CD14-positive monocyte (primary cell): ENCODE results near the gene ARHGAP10. TPM values are rescaled to one million over a fixed set of nuclear protein-coding genes. Genes with fewer than 3 reads are reported as not detected.

Experiments
- DNase-seq, 3 donors: peaks; one replicate each; pipeline ENCODE4 v3.0.0-alpha.2; 2011 to 2022
- H2AFZ ChIP-seq: 2 replicates; pipeline ENCODE4 v1.6.0; 2012; ENCODE audit warnings: mild to moderate bottlenecking, low read depth, low read length, inconsistent platforms; ENCODE audit not compliant: insufficient read depth, poor library complexity, severe bottlenecking
- H3K27ac ChIP-seq, 2 donors: 1 replicate in 1 of 2; 2 replicates in 1 of 2; pipeline ENCODE4 v1.5.1; 2012 to 2013; ENCODE audit warnings: low read length in 2 of 2, control low read depth in 1 of 2, inconsistent platforms in 1 of 2, low read depth in 1 of 2, mild to moderate bottlenecking in 1 of 2
- H3K27me3 ChIP-seq, 2 donors: one replicate each; pipeline versions ENCODE4 v1.6.0 to v1.6.1; 2011 to 2013; ENCODE audit warnings: low read length in 2 of 2; ENCODE audit not compliant: control insufficient read depth in 2 of 2, insufficient read depth in 2 of 2
- H3K36me3 ChIP-seq, 2 donors: replicated peaks in 1 of 2; 1 replicate in 1 of 2; 2 replicates in 1 of 2; pipeline versions ENCODE4 v1.5.1 to v1.6.1; 2012 to 2013; ENCODE audit warnings: low read length in 2 of 2, control low read depth in 1 of 2, inconsistent platforms in 1 of 2, mild to moderate bottlenecking in 1 of 2; ENCODE audit not compliant: insufficient read depth in 2 of 2, control insufficient read depth in 1 of 2
- H3K4me1 ChIP-seq, 2 donors: 1 replicate in 1 of 2; 2 replicates in 1 of 2; pipeline versions ENCODE4 v1.5.1 to v1.6.1; 2012 to 2013; ENCODE audit warnings: low read length in 2 of 2, control low read depth in 1 of 2, inconsistent platforms in 1 of 2, mild to moderate bottlenecking in 1 of 2, moderate library complexity in 1 of 2; ENCODE audit not compliant: insufficient read depth in 2 of 2, control insufficient read depth in 1 of 2
- H3K4me2 ChIP-seq: replicated peaks from 2 replicates; pipeline ENCODE3; 2012; ENCODE audit warnings: low read length, moderate library complexity, mild to moderate bottlenecking; ENCODE audit not compliant: poor library complexity, severe bottlenecking; ENCODE audit errors: extremely low read depth
- H3K4me3 ChIP-seq, 3 experiments: fragments of 200-600 bp in 1 of 3; sonication (generic) in 1 of 3; replicated peaks in 1 of 3; 1 replicate in 2 of 3; 2 replicates in 1 of 3; pipeline ENCODE4 v1.5.1; 2011 to 2013; ENCODE audit warnings: low read length in 3 of 3, mild to moderate bottlenecking in 3 of 3, control low read depth in 2 of 3, low read depth in 2 of 3, inconsistent platforms in 1 of 3, moderate library complexity in 1 of 3
- H3K79me2 ChIP-seq: 2 replicates; pipeline ENCODE4 v1.6.0; 2012; ENCODE audit warnings: mild to moderate bottlenecking, control low read depth, inconsistent platforms, low read length, moderate library complexity; ENCODE audit not compliant: insufficient read depth
- H3K9ac ChIP-seq: 2 replicates; pipeline ENCODE4 v1.6.0; 2017; ENCODE audit warnings: low read length, mild to moderate bottlenecking; ENCODE audit not compliant: insufficient read depth, poor library complexity, severe bottlenecking
- H3K9me3 ChIP-seq, 2 donors: replicated peaks in 1 of 2; 1 replicate in 1 of 2; 2 replicates in 1 of 2; pipeline versions ENCODE4 v1.5.1 to v1.6.1; 2012 to 2013; ENCODE audit warnings: low read length in 2 of 2, control low read depth in 1 of 2; ENCODE audit not compliant: control insufficient read depth in 1 of 2, insufficient read depth in 1 of 2
- H4K20me1 ChIP-seq: 2 replicates; pipeline ENCODE4 v1.6.0; 2012; ENCODE audit warnings: mild to moderate bottlenecking, low read length, control low read depth, moderate library complexity; ENCODE audit not compliant: insufficient read depth
- H3K27ac Mint-ChIP-seq, 7 donors: one replicate each; pipeline ENCODE4 v1.8.0; 2020; ENCODE audit warnings: mild to moderate bottlenecking in 7 of 7, mixed read lengths in 7 of 7, moderate library complexity in 6 of 7, inconsistent platforms in 2 of 7
- H3K27me3 Mint-ChIP-seq, 3 donors: one replicate each; pipeline ENCODE4 v1.8.0; 2021 to 2022; ENCODE audit warnings: low read depth in 3 of 3, mild to moderate bottlenecking in 3 of 3, mixed read lengths in 3 of 3, moderate library complexity in 3 of 3, inconsistent platforms in 1 of 3
- H3K36me3 Mint-ChIP-seq, 2 donors: one replicate each; pipeline ENCODE4 v1.8.0; 2020; ENCODE audit warnings: mixed read lengths in 2 of 2, inconsistent platforms in 1 of 2, mild to moderate bottlenecking in 1 of 2
- H3K4me1 Mint-ChIP-seq: one replicate; pipeline ENCODE4 v1.8.0; 2020; ENCODE audit warnings: mild to moderate bottlenecking, mixed read lengths
- H3K4me3 Mint-ChIP-seq, 2 donors: one replicate each; pipeline ENCODE4 v1.8.0; 2020; ENCODE audit warnings: mild to moderate bottlenecking in 2 of 2, mixed read lengths in 2 of 2, moderate library complexity in 1 of 2
- H3K9me3 Mint-ChIP-seq, 7 donors: one replicate each; pipeline ENCODE4 v1.8.0; 2020 to 2022; ENCODE audit warnings: mixed read lengths in 7 of 7, mild to moderate bottlenecking in 6 of 7, moderate library complexity in 6 of 7, inconsistent platforms in 2 of 7
- WGBS: methylation state at CpG from one replicate; pipeline ENCODE4 v1.1.5; 2013; ENCODE audit warnings: missing lambda C conversion rate; ENCODE audit not compliant: insufficient coverage; 5-methylcytosine and 5-hydroxymethylcytosine counted together
- intact Hi-C, 2 donors: fragments of 100-400 bp; cut with micrococcal nuclease; formaldehyde crosslinking; loops; one replicate each; pipeline versions ENCODE4 v1.15.0 to v1.15.1; 2023
- polyA plus RNA-seq, 3 donors: library from polyadenylated mRNA; depleted of rRNA in 1 of 3; unstranded in 2 of 3; stranded (reverse) in 1 of 3; fragments of 300-500 nt in 2 of 3; fragments of >200 nt in 1 of 3; fragmentation: Illumina TruSeq in 2 of 3; gene quantifications; 1 replicate in 2 of 3; 2 replicates in 1 of 3; pipeline ENCODE4 v1.2.3, GENCODE V29; 2012 to 2021
- TF ChIP-seq, protein P1 (sequence below): fragments of 200-600 bp; IDR thresholded peaks from one replicate; pipeline ENCODE4 v1.8.0; 2022; ENCODE audit warnings: antibody characterized with exemption, mild to moderate bottlenecking

The ARHGAP10 gene
- polyA plus RNA-seq, 3 donors: 1.7 to 4.3 (median 3.0) TPM

DNA sequence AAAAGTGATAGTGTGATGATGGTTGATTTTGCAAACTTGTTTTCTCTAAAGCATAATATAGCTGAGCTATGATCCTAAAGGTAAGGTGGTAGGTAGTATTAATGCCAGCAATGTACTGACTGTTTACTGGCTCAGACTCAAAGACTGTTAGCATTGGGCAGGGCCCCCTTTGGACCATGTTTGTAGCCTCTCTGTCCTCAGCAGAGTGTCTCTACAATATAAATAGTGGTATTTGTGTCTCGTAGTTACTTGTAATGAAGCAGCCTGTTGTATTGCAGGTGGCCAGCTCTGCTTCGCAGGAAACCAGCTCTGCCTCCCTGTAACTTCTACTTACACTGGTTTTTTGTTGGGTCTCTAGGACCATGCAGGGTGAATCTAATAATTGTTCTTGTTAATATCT lies 70.5 kb downstream of the ARHGAP10 start:
- H3K9me3 ChIP-seq: no peaks in the 10 kb centered on the region
- Mint-ChIP-seq H3K4me1 (peaks cover 13% of the 10 kb centered on the region), H3K27ac (no peak overlapping the region), H3K36me3 (peaks cover 0 to 3% of the 10 kb centered on the region in 2 donors), H3K27me3 (peaks cover 0 to 4% (median 3%) of the 10 kb centered on the region in 3 donors), H3K4me3 (no peak overlapping the region), H3K9me3 (no peaks in the 10 kb centered on the region)
- intact Hi-C loops: no loop called here
- TF ChIP-seq, protein P1, sequence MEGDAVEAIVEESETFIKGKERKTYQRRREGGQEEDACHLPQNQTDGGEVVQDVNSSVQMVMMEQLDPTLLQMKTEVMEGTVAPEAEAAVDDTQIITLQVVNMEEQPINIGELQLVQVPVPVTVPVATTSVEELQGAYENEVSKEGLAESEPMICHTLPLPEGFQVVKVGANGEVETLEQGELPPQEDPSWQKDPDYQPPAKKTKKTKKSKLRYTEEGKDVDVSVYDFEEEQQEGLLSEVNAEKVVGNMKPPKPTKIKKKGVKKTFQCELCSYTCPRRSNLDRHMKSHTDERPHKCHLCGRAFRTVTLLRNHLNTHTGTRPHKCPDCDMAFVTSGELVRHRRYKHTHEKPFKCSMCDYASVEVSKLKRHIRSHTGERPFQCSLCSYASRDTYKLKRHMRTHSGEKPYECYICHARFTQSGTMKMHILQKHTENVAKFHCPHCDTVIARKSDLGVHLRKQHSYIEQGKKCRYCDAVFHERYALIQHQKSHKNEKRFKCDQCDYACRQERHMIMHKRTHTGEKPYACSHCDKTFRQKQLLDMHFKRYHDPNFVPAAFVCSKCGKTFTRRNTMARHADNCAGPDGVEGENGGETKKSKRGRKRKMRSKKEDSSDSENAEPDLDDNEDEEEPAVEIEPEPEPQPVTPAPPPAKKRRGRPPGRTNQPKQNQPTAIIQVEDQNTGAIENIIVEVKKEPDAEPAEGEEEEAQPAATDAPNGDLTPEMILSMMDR: no peak
- H3K4me1 ChIP-seq: peaks cover 7 to 10% of the 10 kb centered on the region in 2 donors
- H3K79me2 ChIP-seq: peaks cover 6% of the 10 kb centered on the region
- no peak for DNase-seq
- H3K9ac ChIP-seq: no peak overlapping the region
- no peak overlapping the region for H3K27ac ChIP-seq
- no peaks in the 10 kb centered on the region for H4K20me1 ChIP-seq
- H3K36me3 ChIP-seq: no peaks in the 10 kb centered on the region
- H3K4me2 ChIP-seq: no peak overlapping the region
- H3K4me3 ChIP-seq: no peak overlapping the region
- H2AFZ ChIP-seq: no peak overlapping the region
- WGBS: no CpG with 5 or more reads among the region's 2 CpGs
- H3K27me3 ChIP-seq: no peaks in the 10 kb centered on the region

DNA sequence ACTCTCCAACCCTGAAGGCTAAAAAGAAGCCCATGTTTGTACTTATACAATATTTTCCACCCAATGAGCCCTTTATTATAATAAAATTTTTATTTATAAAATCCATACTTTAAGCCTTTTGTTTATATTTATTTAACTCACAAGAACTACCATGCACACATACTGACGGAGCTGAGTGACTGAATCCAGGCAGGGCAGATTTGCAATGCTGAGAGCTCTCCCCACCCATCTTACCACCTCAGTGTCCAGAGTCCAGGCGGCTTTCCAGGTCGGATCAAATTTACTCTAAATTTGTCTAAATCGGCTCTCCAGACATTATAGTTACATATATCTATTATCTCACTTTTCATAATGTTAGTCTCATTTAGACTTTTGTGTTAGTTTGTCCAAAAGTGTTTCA lies 74.1 kb downstream of the ARHGAP10 start:
- H4K20me1 ChIP-seq: no peaks in the 10 kb centered on the region
- Mint-ChIP-seq H3K9me3 (peaks cover 0 to under 1% (median 0%) of the 10 kb centered on the region in 7 donors), H3K36me3 (peaks cover 2 to 3% of the 10 kb centered on the region in 2 donors), H3K27ac (no peak overlapping the region), H3K4me1 (peaks cover 19% of the 10 kb centered on the region), H3K27me3 (peaks cover 0 to 3% (median 2%) of the 10 kb centered on the region in 3 donors), H3K4me3 (no peak overlapping the region)
- no peak for DNase-seq
- no peak overlapping the region for H2AFZ ChIP-seq
- H3K4me3 ChIP-seq: no peak overlapping the region
- H3K27me3 ChIP-seq: no peaks in the 10 kb centered on the region
- H3K9ac ChIP-seq: no peak overlapping the region
- no peaks in the 10 kb centered on the region for H3K9me3 ChIP-seq
- no peaks in the 10 kb centered on the region for H3K36me3 ChIP-seq
- peaks cover 5% of the 10 kb centered on the region for H3K79me2 ChIP-seq
- H3K27ac ChIP-seq: no peak overlapping the region
- peaks cover 13 to 16% of the 10 kb centered on the region in 2 donors for H3K4me1 ChIP-seq
- 93% methylated on average over 3 of the region's 4 CpGs for WGBS
- intact Hi-C loops: no loop called here
- H3K4me2 ChIP-seq: no peak overlapping the region
- TF ChIP-seq, protein P1: no peak
